ENCODE measurements around the gene COX10.

DNA sequence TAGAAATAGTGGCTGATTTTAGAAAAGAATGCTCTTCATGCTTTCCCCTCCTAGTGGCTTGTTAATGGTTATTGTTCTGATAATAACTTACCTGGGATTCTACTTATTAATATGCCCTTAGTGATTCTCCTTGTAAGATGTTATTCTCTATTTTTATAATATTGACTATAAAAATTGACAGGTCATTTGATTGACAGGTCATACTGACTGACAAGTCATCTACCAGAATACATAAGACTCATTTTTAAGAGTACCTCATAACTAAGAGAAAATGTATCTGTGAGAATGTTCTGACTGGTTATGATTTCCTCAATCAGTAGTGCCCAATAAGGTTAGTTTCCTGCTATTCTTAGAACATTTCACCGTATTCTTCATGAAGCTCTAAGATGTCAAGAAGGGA is 8.6 kb upstream of the COX10 start:
- TF ChIP-seq TCF4 (CRISPR knock-in tag; IDR thresholded peaks at IDR 0.05; ENCODE audit: borderline replicate concordance) (no peak), ZFP3 (CRISPR knock-in tag; IDR thresholded peaks at IDR 0.05) (no peak), BACH2 (CRISPR knock-in tag; IDR thresholded peaks at IDR 0.05; ENCODE audit: borderline replicate concordance) (no peak), ARNTL (CRISPR knock-in tag; IDR thresholded peaks at IDR 0.05; ENCODE audit: borderline replicate concordance, low read depth) (no peak)
- TF ChIP-seq, protein P1, sequence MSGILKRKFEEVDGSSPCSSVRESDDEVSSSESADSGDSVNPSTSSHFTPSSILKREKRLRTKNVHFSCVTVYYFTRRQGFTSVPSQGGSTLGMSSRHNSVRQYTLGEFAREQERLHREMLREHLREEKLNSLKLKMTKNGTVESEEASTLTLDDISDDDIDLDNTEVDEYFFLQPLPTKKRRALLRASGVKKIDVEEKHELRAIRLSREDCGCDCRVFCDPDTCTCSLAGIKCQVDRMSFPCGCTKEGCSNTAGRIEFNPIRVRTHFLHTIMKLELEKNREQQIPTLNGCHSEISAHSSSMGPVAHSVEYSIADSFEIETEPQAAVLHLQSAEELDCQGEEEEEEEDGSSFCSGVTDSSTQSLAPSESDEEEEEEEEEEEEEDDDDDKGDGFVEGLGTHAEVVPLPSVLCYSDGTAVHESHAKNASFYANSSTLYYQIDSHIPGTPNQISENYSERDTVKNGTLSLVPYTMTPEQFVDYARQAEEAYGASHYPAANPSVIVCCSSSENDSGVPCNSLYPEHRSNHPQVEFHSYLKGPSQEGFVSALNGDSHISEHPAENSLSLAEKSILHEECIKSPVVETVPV (CRISPR knock-in tag; IDR thresholded peaks at IDR 0.05), result no peak
- TF ChIP-seq, protein P2, sequence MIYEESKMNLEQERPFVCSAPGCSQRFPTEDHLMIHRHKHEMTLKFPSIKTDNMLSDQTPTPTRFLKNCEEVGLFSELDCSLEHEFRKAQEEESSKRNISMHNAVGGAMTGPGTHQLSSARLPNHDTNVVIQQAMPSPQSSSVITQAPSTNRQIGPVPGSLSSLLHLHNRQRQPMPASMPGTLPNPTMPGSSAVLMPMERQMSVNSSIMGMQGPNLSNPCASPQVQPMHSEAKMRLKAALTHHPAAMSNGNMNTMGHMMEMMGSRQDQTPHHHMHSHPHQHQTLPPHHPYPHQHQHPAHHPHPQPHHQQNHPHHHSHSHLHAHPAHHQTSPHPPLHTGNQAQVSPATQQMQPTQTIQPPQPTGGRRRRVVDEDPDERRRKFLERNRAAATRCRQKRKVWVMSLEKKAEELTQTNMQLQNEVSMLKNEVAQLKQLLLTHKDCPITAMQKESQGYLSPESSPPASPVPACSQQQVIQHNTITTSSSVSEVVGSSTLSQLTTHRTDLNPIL (CRISPR knock-in tag; IDR thresholded peaks at IDR 0.05; ENCODE audit: low read depth), result no peak
- TF ChIP-seq, protein P3, sequence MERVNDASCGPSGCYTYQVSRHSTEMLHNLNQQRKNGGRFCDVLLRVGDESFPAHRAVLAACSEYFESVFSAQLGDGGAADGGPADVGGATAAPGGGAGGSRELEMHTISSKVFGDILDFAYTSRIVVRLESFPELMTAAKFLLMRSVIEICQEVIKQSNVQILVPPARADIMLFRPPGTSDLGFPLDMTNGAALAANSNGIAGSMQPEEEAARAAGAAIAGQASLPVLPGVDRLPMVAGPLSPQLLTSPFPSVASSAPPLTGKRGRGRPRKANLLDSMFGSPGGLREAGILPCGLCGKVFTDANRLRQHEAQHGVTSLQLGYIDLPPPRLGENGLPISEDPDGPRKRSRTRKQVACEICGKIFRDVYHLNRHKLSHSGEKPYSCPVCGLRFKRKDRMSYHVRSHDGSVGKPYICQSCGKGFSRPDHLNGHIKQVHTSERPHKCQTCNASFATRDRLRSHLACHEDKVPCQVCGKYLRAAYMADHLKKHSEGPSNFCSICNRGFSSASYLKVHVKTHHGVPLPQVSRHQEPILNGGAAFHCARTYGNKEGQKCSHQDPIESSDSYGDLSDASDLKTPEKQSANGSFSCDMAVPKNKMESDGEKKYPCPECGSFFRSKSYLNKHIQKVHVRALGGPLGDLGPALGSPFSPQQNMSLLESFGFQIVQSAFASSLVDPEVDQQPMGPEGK (CRISPR knock-in tag; IDR thresholded peaks at IDR 0.05; ENCODE audit: borderline replicate concordance), result no peak
